ENCODE data around the gene ST3GAL4.
"Not testable (repeated sequence)": the region's sequence is repeated elsewhere in the genome, so short reads cannot be mapped to it uniquely, and the experiment has no call there.

ST3GAL4 gene

DNA sequence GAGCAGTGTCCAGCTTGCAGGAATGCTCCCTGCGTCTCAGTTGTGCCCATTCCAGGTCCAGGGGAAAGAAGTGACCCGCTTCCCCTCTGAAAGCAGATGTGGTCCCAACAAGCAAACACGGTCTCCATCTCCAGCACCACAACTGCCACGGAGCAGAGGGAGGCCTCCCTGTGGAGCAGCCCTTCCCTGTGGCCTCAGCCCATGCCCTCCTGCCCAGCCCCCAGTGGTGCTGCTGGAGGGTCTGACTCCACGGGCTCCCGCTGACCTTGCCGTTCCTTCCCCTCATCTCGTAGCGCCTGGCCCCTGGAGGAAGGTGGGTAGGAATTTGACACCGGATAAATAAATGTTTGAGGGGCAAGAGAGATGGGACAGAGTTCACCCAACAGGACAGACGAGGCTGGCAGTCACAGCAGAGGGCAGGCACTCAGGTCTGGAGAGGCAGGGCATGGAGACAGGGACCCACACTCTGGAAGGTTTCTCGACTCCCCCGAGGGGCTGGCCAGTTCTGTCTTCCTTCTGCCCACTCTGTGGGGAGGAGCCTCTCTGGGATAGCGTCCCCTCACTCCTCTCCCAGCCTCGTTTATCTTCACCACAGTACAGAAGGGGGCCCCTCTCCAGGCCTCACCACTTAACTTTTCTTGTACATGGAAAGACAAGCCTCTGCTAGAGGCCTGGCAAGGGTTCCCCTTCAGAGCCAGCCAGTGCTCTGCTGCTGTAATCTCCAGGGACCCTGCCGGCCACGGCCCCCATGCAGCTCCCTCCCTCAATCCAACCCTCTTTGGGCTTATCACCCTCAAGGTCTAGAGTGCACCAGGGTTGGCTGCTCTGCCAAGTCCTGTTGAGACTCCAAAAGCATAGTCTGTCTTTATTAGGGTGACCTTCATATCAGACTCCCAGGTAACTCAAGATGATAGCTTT lies 7.5 kb upstream of the ST3GAL4 start:
- DNase-seq: no peak

DNA sequence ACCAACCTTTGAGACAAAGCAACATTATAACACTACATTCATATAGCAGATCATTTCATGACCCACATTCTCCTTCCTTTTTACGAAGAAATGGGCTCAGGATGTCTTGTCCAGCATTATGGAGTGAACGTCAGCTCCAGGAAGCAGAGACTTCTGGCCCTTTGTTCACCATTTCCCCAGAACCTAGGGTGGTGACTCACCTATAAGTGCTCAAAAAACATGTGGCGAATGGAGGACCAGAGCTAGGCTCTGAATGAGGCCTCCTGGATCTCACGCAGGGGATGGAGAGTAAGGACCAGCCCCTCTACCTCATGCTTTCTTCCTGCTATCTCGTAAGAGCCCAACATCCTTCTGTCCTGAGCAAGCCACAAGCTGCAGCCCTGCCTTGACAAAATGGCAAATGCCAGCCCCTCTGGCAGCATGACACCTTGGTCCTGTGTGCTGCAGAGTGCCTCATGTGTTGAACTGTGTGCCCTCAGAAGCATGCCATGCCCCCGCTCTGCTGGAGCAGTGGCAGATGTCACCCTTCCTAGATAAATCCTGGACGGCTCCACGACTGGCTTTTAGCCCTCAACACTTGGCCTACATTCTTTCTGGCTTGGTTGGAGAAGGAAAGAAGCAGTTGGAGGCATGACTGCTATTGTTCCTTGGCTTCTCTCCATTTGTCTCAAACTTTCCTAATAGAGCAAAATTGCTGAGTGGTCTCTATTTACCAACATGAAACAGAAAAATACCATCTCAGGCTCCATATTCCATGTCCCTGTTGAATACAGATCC lies 6.5 kb upstream of the ST3GAL4 start:
- DNase-seq: no peak

DNA sequence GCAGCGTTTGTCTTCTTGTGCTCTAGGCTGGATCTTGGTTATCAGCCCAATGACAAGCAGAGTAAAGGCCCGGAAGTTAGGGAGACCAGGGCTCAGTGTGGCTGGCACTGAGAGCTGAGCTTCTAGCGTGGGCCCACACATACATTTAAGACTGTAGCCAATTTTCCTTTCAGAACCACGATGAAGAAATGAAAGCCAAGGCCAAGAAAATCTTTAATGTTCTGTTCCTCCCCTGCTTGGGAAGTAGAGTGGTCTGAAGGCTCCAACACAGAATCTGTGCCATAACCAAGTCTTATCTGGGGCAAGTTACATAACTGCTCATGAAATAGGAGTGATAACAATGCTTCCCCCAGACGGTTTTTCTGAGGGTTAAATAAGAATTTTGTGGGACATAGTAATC lies 4.7 kb upstream of the ST3GAL4 start:
- no peak for DNase-seq

DNA sequence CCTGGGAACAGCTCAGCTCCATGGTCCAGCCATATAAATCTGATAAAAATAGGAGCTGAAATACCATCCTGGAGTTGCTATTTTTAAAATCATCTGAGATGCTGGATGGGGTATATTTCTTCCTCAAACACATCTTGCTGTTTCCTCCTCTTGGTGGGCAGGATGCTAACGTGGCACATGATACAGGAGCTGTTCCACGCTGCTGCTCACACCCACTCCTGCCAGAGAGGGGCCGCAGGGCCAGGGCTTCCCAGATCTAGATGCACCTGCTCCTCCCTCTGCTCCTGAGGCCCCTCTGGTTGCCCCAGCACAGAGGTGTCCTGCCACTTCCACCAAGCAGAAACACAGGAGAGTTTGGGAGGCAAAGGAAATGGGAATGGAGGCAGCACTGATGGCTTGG lies 3.3 kb upstream of the ST3GAL4 start:
- DNase-seq: no peak

DNA sequence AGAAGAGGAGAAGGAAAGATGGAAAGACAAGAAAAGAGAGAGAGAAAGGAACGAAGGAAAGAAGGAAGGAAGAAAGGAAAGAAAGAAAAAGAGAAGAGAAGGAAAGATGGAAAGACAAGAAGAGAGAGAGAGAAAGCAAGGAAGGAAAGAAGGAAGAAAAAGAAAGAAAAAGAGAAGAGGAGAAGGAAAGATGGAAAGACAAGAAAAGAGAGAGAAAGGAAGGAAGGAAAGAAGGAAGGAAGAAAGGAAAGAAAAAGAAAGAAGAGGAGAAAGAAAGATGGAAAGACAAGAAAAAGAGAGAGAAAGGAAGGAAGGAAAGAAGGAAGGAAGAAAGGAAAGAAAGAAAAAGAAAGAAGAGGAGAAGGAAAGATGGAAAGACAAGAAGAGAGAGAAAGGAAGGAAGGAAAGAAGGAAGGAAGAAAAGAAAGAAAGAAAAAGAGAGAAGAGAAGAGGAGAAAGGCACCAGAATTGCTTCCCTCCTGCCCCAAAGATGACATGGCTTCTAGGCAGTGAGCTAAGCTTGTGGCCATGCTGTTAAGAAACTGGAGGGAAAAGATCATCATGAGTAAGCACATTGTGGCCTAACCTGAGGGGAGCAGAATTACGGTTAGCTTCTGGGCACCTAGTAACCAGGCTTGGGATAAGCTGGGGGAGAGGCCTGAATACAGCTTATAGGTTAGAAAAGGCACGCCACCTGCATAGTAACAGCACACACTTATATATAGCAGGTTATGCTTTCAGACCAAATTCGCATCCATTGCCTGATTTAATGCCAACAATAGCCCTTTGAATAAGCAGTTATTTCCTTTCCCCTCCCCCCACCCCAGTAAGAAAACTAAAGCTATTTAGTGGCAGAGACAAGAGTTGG lies 2.3 kb upstream of the ST3GAL4 start:
- no peak for DNase-seq

DNA sequence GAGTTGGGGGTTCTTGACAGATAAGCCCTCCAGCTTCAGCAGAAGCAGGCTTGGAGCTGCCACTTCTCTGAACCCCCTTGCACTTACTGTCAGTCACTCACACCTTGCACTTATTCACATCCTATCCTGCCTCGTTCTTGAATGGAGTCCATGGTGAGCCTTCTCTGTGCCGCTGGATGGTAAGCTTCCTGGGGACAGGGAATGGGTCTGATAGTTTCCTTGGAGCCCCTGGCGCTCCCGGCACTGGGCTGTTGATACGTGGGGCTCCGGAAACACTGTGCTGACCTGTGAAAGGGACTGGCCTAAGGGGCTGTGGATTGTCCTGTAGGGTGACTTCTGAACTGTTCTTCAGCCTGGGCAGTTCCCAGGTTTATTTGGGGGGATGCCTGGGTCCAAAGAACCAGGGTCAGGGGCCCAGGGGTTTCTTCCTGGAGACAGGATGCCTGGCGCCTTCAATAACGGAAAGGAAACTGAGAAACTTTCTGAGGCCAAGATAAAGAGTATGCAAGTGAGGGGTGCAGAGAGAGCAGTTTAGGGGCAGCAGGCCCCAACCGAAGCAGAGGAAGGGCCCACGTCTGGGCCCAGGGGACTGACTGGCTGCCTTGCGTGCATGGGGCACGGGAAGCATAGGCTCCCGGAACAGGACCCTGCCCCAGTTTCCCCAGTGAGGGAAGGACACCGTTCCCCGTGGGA lies 709 bp upstream of the ST3GAL4 start:
- no peak for DNase-seq

DNA sequence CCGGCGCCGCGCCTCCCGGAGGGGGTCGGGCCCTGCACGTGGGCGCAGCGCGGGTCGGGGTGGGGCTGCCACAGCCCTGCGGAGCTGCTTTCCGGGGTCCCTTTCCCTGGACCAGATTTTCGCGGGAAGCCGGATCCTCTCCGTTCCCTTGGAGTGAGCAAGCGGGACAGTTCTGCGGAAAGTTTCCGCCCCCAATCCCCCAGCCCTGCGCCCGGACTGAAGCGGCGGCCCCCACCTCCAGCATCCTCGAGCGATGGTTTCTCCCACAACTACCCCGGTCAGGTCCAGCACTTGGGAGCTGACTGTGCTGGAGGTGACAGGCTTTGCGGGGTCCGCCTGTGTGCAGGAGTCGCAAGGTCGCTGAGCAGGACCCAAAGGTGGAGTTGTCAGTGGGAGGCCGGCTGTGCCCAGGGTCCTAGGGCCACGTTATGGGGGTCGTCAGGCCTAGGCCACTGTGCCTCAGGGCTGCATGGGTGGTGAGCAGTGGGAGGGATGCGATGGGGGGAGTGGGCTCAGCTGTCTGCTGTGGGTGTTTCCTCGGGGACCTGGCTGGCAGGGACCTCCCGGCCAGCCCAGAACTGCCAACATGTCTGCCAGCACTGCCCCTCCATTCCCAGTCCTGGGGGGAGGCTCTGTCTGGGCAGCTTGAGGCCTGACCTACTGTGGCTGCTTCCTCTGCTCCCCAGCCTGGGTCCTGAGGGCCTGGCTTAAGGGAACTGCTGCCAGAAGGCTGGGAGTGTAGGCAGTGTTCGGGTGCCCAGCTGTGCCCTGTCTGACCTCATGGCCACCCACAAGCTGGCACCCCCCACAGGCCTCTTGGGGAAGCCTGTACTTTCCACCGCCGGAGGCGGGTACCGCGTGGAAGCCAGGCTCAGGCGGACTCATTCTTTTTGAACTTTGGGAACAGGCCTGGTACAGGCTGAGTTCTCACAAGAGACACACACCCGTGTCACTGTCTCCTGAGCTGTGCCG lies 726 bp downstream of the ST3GAL4 start:
- no peak for DNase-seq

DNA sequence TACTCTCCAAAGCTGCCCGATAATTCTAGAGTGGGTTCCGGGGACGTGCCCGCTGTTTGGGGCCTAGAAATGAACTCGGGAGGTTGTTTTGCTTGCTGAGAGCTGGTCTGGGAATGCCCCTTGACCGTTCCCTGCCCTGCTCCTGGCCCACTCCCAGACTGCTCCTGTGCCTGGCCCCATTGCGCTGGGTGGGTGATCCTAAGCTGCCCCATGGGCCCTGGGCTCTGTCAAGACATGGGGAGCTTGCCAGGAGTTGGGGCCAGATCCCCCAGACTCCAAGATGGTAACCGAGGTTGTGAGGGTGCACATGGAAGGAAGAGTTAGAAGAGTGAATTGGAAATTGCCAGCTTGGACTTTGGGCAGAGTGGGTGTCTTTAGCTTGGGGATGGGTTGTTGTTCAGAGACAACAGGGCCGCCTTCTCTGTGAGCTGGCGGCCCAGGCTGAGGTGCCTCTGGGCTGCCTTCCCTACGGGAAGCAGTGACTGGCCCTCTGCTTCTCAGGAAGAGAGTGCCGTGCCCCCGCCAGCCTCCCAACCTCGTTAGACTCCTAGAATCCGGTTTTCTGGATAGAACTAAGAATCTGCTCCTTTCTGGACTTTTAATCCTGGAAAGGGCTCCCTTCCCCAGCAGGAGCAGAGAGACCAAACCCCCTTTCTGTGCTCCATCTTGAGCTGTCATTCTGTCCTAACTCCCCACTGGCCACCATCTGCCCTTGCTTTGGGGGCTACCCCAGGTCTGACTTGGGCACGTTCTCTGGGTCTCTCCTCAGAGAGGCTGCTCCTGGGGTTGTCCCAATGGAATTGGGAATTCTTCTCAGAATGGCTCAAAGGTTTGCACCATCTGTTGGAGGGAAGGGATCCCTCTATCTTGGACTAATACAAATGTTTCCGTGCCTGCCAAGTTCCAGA lies 1.8 kb downstream of the ST3GAL4 start:
- no peak for DNase-seq

DNA sequence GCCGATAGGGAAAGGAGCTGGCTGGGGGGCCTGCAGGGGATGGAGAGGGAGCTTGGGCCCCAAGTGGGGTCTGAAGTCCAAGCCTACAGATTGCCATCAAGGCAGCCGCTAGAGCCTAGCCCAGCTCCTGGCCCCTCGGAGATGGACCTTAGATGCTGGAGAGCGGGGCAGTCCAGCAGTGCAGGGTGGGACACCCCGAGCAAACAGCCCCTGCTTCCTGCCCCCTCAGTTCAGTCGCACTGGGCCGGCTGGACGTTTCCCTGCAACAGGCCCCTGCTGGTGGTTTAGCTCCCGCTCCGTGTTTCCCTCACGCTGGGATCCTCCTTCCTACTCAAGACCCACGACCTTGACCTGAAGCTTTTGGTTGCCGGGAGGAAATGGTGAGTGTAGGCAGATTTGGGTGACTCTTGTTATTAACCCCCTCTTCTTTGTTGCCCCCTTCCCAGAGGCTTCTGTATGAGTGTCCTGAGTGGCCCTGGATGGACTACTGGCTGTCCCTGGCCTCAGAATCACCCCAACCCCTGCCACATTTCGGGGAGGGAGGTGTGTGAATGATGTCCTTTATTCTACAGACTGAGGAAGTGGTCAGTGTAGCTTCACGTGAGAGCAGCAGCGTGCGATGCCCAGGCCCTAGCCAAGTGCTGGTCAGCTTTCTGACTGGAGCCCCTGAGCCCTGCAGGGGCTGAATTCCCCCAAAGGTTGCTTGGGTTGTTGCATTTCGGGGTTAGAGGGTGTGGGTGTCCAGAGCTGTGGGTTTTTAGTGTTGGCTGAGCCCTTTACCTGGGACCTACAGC lies 2.7 kb downstream of the ST3GAL4 start:
- DNase-seq: no peak

DNA sequence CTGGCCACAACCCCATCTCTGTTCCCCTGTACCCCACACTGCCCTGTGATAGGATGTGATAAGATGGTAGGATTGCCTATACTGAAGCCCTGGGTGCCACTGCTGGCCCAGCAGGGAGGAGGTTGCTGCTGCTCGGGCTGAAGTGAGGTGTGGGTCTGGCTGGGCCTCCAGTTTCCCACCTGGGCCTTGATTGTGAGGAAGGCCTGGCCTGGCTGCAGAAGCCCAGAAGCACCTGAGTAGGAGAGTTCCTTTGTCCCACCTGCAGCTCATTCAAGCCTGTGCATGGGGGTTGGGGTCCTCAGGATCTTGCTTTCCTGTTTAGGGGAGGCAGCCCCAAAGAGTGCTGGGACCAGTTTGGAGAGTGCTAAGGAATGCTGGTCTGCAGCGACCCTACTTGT lies 3.3 kb downstream of the ST3GAL4 start:
- DNase-seq: no peak

DNA sequence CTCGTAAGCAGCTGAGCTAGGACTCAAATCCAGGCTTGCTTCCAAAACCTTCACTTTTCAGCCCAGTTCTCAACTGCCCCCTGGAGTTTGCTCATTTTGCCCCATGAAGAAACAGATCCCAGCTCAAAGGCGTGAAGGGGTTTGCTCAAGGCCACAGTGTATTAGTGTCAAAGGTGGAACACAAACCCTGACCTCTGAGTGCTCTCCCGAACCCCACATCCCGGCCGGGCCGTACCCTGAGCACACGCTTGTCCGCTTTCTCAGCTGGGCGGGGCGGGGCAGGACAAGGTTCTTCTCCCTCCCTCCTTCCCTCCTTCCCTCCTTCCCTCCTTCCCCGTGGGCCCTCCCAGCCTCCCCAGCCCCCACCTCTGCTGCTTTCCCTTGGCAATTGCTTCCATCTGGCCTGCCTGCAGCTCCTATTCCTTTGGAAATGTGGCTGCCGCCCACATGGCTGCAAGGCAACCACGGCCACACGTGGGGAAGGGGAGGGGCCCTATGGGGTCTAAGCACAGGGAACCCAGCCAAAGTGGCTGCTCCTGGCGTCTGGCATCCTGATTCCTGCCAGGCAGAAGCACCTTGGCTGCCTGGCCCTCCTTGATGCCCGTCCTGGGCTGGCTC lies 4.1 kb downstream of the ST3GAL4 start:
- DNase-seq: no peak

DNA sequence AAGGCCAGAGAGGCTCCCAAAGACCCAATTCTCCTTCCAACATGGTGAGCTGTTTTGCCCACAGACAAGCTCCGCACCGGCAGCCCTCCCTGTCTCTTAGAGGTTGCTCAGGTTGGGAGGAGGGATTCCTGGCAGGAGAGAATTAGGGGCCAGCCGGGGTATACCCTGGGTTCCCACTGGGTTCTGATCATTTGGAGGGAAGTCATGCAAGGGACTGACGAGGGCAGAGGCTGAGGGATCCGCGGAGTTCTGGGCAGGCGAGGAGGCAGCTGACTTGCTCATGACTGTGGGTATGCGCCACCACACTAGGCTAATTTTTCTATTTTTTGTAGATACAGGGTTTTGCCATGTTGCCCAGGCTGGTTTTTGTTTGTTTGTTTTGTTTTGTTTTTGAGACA lies 4.6 kb downstream of the ST3GAL4 start:
- DNase-seq: no peak

DNA sequence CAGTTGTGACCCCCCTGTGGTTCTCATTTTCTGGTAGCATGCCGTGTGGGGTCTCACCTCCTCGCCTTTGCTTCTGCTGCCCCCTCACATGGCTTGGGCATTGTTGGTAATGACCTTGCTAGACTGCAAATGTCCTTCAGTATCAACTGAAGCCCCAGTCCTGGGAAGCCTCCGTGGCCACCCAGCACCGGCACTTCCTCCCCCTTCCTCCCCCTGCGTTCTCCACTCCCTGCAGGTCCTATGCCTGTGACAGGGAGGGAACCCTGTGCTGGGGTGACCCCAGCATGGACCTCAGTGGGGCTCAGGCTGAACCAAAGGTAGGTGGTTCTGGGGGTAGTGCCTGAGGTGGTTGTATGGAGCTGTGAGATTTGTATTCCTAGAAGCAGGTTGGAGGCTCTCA lies 5.9 kb downstream of the ST3GAL4 start:
- DNase-seq: no peak

DNA sequence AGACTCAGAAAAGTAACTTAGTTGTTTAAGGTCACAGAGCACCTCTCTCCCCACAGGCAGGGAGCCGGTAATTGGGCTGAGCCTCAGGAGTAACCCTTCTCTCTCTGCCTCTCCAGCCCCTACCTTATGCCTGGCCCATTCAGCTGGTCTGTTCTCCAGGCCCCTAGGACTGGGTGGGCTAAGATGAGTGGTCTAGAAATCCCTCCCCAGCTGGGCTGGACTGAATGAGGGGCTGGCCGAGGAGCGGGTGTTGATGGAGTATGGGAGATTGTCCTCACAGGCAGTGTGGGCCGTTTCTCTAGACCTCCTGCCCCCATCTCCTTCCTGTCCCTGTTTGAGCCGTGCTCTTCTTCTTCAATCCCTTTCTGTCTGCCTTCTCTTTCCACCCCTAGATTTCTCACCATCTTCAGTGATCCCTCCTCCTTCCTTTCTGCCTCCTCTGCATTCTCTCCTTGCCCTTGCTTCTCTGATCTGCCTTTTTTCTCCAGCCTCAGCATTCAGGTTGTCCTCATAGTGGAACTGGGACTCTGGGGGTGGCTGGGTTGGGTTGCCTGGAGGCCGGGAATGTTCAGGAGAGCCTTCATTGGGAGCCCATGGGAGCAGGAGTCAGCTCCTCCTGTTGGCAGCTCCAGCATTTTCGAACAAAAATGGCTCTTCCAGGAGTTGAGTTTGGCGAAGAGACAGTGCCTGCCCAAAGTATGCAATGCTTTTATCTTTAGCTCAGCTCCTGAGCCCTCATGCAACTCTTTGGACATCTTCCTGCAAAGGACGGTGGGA lies 7.6 kb downstream of the ST3GAL4 start:
- DNase-seq: no peak

DNA sequence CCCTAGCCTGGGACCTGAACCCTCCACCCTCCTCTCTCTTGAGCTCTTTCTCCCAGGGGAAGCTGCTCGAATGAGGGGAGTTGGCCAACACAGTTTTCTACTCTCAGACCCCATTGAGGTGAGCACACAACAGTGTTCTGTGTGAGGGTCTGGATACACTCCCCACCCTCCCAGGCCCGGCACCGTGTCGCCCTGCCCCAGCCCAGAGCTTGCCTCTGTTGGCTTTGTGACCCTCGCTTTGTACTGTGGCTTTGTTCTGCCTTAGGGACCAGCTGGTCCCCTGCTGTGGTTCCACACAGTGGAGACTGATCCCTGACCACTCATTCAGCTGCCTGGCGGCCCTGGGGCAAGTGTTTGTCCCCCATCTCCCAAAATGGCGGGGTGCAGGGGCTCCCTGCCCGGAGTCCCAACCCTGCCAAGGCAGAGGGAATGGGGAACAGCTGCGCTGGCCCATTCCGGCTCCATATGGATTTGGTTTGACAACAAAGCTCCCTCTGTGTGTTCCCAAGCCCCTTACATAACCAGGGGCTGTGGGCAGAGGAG lies 8.3 kb downstream of the ST3GAL4 start:
- no peak for DNase-seq

DNA sequence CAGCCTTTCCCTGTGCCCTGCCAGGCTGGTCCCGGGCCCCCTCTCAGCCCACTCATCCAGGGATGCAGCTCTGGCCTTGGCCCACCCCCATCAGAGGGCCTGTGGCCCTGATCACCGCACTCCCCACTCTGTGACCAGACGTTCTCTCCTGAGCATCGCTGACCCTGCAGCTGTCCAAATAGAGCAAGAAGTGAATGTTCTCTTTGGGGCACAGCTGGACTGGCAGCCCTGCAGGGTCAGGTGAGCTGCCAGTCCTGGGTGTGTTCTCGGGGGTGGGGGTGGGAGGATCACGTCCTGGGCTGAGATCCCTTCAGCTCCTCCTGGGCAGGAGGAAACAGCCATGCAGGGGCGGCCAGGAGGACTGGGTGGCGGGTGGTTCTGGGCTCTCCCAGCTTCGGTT lies 9.2 kb downstream of the ST3GAL4 start:
- not testable (repeated sequence) for DNase-seq

DNA sequence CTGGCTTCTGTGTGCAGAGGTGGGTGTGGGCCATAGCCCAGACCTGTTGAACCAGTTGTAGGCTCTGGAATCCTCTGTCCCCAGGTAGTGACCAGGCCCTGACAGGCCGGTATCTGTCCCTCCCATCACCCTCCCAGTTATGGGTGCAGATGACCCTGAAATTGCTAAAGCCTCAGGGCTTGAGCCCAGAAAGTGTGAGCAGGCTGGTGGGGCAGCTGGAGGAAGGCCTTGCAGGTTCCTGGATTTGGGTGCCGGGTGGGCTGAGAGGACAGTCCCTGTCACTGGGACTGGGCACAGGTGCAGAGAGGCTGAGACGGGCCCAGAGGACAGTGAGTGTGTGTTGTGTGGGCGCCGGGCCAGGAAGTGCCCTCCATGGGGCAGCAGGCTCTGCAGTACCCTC lies 10.0 kb downstream of the ST3GAL4 start:
- DNase-seq: not testable (repeated sequence)

Data from GOT3 (cell line).